Prostate gland (tissue), 2 donors: ENCODE measurements around the gene TRIM7. TPM values are rescaled to one million over a fixed set of nuclear protein-coding genes. Genes with fewer than 3 reads are reported as not detected.

Source experiments
- DNase-seq: peaks from one replicate; pipeline ENCODE4 v3.0.0-alpha.2; 2019; ENCODE audit warnings: low spot score
- H3K27ac ChIP-seq, 2 donors: fragments of 200-600 bp; sonication (generic); 2 replicates each; pipeline ENCODE4 v1.5.1; 2017 to 2019
- H3K27me3 ChIP-seq: fragments of 200-600 bp; sonication (generic); replicated peaks from 2 replicates; pipeline ENCODE4 v1.5.1; 2019; ENCODE audit not compliant: insufficient read depth
- H3K36me3 ChIP-seq, 2 donors: fragments of 200-600 bp; sonication (generic); 1 replicate in 1 of 2; 2 replicates in 1 of 2; pipeline versions ENCODE4 v1.5.1 to v1.8.1; 2017 to 2019
- H3K4me1 ChIP-seq: fragments of 200-600 bp; sonication (generic); replicated peaks from 2 replicates; pipeline ENCODE4 v1.5.1; 2019
- H3K4me3 ChIP-seq, 2 donors: fragments of 200-600 bp; sonication (generic); 2 replicates each; pipeline ENCODE4 v1.5.1; 2017 to 2019
- H3K9me3 ChIP-seq: fragments of 200-600 bp; sonication (generic); 2 replicates; pipeline ENCODE4 v1.5.1; 2017
- CTCF ChIP-seq, 4 experiments: fragments of 200-600 bp in 2 of 4; fragments of 450-650 bp in 2 of 4; sonication (generic) in 2 of 4; IDR thresholded peaks; 1 replicate in 3 of 4; 2 replicates in 1 of 4; pipeline ENCODE4 v1.5.1; 2016 to 2019; ENCODE audit warnings: antibody characterized with exemption in 4 of 4, mild to moderate bottlenecking in 2 of 4, moderate library complexity in 2 of 4
- POLR2A ChIP-seq: fragments of 450-650 bp; IDR thresholded peaks from one replicate; pipeline ENCODE4 v1.6.1; 2016; ENCODE audit warnings: antibody characterized with exemption, mild to moderate bottlenecking
- POLR2AphosphoS5 ChIP-seq: sonication (generic); formaldehyde crosslinking; IDR thresholded peaks from one replicate; pipeline ENCODE4 v1.6.1; 2017; ENCODE audit warnings: antibody characterized with exemption
- WGBS: methylation state at CpG from one replicate; pipeline ENCODE4 v1.1.5; 2018; 5-methylcytosine and 5-hydroxymethylcytosine counted together
- intact Hi-C: fragments of 100-400 bp; cut with DNase I; formaldehyde crosslinking; loops from one replicate; pipeline ENCODE4 v1.14.2; 2022
- total RNA-seq, 2 donors: library from RNA; depleted of rRNA; stranded (reverse); fragments of >200 nt; gene quantifications; one replicate each; pipeline ENCODE4 v1.1.0, GENCODE V29; 2016

Gene TRIM7
- total RNA-seq, 2 donors from 2014 or later: 4.5 to 6.4 TPM

GRCh38 chr5:181193656-181194055 lies 11.3 kb downstream of the TRIM7 start:
- no peak overlapping the region for H3K4me3 ChIP-seq
- DNase-seq: no peak
- H3K9me3 ChIP-seq: no peaks in the 10 kb centered on the region
- H3K36me3 ChIP-seq: no peaks in the 10 kb centered on the region
- no peaks in the 10 kb centered on the region for H3K27me3 ChIP-seq
- H3K4me1 ChIP-seq: peaks cover 7% of the 10 kb centered on the region
- intact Hi-C loops: no loop called here
- TF ChIP-seq CTCF (IDR thresholded peaks at IDR 0.05): no peak
- TF ChIP-seq POLR2AphosphoS5: peak; percentile 40
- TF ChIP-seq POLR2A: no peak
- peak overlapping the region; percentile 6 to 15 for H3K27ac ChIP-seq
- 78% methylated on average over 2 of the region's 2 CpGs for WGBS

- H3K36me3 ChIP-seq: no peaks in the 10 kb centered on the region
- H3K27ac ChIP-seq: peak overlapping the region; percentile 86 to 95
- intact Hi-C loops: no loop called here
- peaks cover 7% of the 10 kb centered on the region for H3K4me1 ChIP-seq
- TF ChIP-seq CTCF (IDR thresholded peaks at IDR 0.05) (no peak), POLR2AphosphoS5 (no peak), POLR2A (no peak)
- peak overlapping the region; percentile 62 to 90 for H3K4me3 ChIP-seq
- WGBS: 56% methylated on average over 12 of the region's 12 CpGs
- no peaks in the 10 kb centered on the region for H3K9me3 ChIP-seq
- no peak for DNase-seq
- H3K27me3 ChIP-seq: no peaks in the 10 kb centered on the region
These were observed 12.5 kb downstream of the TRIM7 start for GRCh38 chr5:181192337-181193046.

GRCh38 chr5:181191526-181192336 lies 13.3 kb downstream of the TRIM7 start:
- 2% methylated on average over 44 of the region's 64 CpGs for WGBS

GRCh38 chr5:181190711-181191525 lies 14.1 kb downstream of the TRIM7 start:
- under 1% methylated on average over 66 of the region's 66 CpGs for whole genome bisulfite sequencing
- peak overlapping the region; percentile 86 to 95 for H3K27ac ChIP-seq
- no peaks in the 10 kb centered on the region for H3K9me3 ChIP-seq
- DNase-seq: no peak
- H3K36me3 ChIP-seq: no peaks in the 10 kb centered on the region
- peak overlapping the region; percentile 62 to 90 for H3K4me3 ChIP-seq
- intact Hi-C loops: loop anchor here (1.0 kb wide), 1 partner anchor 16 kb away; no protein-coding TSS in a partner anchor
- peaks cover 7% of the 10 kb centered on the region for H3K4me1 ChIP-seq
- TF ChIP-seq POLR2A (no peak), CTCF (IDR thresholded peaks at IDR 0.05) (peak in 1 of 4 experiments; percentile 13)
- no peaks in the 10 kb centered on the region for H3K27me3 ChIP-seq

More at GRCh38 chr5:181191526-181192336, 13.3 kb downstream of the TRIM7 start:
- peak; percentile 94 for DNase-seq
- intact Hi-C loops: no loop called here
- Histone ChIP-seq H3K4me3 (peak overlapping the region; percentile 62 to 90), H3K9me3 (no peaks in the 10 kb centered on the region), H3K4me1 (peaks cover 7% of the 10 kb centered on the region), H3K36me3 (no peaks in the 10 kb centered on the region), H3K27ac (peak overlapping the region; percentile 86 to 95), H3K27me3 (no peaks in the 10 kb centered on the region)
- TF ChIP-seq POLR2A (peak; percentile 70), CTCF (IDR thresholded peaks at IDR 0.05) (peak in 1 of 4 experiments; percentile 21), POLR2AphosphoS5 (peak; percentile 89)
